Activated T-helper 9 cell treated with anti-CD3 and anti-CD28 coated beads, Interleukin-2, amount 50 U/mL, for 16 hours (primary cell): Measurements from ENCODE around the gene LUC7L3.
A peak's percentile ranks its signal among the peaks of the same experiment; 100 is the strongest.
"Not testable (repeated sequence)": the region's sequence is repeated elsewhere in the genome, so short reads cannot be mapped to it uniquely, and the experiment has no call there.

Experiments used
- DNase-seq: peaks from one replicate; pipeline ENCODE4 v3.0.0-alpha.2; 2020; ENCODE audit warnings: low read depth

Gene LUC7L3

GRCh38 chr17:50686494-50687199 lies 32.8 kb upstream of the LUC7L3 start:
- DNase-seq: no peak

- no peak for DNase-seq
Measured at GRCh38 chr17:50687200-50688066, 32.0 kb upstream of the LUC7L3 start.

- no peak for DNase-seq
Measured at GRCh38 chr17:50688245-50688644, 31.2 kb upstream of the LUC7L3 start.

- no peak for DNase-seq
Measured at GRCh38 chr17:50689251-50689650, 30.2 kb upstream of the LUC7L3 start.

DNA sequence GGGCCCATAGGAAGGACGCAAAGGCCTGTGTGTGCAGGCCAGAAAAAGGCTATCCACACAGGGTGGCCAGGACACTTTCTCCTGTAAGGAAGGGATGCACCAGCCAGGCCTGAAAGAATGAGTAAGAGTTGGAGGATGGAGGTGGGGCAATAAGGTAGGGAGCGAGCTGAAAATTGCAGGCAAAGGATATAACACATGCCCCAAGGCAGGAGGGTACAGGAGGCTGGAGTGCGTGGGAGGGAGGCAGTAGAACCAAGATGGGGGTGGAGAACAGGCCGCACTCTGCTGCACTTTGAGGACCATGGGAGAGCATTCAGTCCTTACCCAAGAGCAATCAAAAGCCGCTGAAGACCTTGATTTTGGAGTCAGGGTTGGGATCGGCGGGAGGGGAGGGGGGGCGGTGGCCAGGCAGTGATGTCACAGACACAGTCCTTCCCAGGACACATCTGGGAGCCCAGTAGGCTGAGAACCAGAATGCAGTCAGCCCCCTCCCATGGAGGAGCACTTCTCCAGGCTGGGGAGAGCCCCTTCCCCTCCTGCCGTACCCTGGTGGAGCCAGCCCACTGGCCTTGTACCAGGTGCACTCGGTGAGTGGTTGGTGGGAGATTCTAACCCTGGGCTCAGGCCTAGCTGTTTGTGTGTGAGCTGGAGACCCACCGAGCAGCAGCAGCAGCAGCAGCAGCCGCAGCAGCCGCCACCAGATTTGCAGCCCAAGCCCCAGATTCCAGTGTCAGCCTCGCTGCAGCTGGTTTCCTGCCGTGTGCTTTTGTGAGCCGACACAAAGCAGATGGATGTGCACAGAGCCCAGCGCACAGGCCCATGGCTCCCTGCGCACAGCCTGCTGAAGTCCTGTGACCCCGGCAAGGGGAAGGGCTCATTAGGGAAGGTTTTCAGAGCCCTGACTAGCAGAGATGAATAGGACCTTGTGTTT lies 29.2 kb upstream of the LUC7L3 start:
- DNase-seq: no peak

DNA sequence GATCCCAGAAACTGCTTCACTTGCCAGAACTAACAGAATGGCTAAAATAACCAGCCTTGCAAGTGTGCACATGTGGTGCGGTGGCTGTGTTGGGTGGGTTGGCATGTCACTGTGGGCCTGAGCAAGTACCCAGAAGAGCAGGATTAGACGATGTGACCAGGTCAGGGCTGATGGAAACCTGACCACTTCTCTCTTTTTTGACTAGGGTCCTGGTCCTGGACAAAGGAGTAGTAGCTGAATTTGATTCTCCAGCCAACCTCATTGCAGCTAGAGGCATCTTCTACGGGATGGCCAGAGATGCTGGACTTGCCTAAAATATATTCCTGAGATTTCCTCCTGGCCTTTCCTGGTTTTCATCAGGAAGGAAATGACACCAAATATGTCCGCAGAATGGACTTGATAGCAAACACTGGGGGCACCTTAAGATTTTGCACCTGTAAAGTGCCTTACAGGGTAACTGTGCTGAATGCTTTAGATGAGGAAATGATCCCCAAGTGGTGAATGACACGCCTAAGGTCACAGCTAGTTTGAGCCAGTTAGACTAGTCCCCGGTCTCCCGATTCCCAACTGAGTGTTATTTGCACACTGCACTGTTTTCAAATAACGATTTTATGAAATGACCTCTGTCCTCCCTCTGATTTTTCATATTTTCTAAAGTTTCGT lies 28.4 kb upstream of the LUC7L3 start:
- DNase-seq: no peak

DNA sequence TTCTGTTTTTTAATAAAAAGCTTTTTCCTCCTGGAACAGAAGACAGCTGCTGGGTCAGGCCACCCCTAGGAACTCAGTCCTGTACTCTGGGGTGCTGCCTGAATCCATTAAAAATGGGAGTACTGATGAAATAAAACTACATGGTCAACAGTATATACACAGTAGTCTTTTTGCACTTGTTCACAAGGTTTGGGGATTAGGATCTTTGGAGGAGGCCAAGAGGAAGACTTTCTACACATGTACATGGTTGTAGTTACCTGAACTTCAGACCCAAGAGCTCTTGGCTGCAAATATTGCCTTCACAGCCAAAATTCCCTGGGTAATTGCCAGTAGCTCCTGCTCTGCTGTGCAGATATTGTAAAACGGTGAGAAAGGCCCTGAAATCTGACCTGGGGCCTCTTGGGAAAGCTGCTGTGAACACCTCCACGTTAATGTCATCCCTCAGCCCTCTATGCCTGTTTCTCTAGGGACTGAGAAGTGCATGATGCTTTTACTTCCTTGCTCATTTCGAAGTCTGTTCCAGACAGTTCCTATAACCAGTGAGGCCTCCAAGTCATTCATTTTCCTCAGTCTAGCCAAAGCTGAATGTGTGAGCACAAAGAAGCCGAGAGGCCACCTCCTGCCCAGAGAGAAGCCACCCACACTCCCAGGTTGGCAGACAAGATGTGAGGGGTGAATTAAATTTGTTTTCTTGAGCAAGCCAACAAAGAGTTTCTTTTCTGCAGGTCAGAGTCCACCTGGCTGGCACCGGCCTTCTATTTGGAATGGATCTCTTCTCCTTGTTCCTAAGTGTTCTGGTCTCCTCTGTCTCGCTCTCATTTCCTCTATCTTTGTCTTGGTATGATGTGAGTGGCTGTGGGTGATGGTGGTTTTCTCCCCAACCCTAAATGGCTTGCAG lies 27.6 kb upstream of the LUC7L3 start:
- no peak for DNase-seq

GRCh38 chr17:50692448-50693035 lies 26.9 kb upstream of the LUC7L3 start:
- no peak for DNase-seq

GRCh38 chr17:50693036-50693682 lies 26.2 kb upstream of the LUC7L3 start:
- no peak for DNase-seq

GRCh38 chr17:50696365-50696879 lies 23.0 kb upstream of the LUC7L3 start:
- no peak for DNase-seq

DNA sequence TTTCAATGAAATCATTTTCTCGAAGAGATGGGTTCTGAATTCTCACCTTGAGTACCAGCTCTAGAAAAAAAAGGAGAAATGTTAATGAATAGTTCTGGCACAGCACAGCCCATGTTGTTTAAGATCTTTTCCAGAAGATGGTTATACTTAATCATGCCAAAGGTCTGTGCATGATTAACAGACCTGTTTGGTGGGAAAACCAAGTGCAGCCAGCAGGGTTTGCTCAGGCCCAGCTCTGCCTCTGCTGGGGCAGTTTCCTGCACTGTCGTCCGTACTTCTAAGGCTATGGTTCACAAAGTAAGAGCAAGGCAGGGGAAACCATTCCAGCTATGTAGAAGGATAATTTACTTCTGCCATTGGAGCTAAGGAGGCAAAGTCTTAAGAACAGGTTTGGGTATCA lies 22.3 kb upstream of the LUC7L3 start:
- DNase-seq: no peak

DNA sequence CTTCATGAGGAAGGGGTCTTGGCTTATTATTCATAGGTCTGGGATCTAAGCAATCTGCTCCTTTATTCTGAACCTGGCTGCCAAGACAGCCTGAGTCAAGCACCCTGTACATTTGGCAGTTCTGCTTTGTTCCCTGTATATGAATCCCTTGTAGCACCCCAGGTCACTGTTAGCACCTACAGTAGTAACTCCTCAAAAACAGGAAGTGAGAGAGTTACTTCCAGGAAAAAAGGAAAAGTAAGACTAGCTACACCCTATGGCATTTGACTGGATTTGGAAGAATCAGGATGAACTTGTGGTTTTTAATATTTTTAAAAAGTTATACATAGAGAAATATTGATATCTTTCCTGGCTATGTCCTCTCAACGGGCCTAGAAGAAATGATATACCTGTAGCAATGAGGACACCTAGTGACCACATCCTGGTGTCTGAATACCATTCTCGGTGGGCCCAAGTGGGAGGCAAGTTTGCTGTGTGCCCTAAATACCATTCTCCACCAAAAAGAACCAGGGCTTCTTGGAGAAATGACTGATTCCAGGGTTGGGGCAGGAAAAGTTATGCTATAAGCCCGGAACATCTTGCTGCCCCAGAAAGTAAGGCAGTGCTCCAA lies 21.6 kb upstream of the LUC7L3 start:
- DNase-seq: no peak

DNA sequence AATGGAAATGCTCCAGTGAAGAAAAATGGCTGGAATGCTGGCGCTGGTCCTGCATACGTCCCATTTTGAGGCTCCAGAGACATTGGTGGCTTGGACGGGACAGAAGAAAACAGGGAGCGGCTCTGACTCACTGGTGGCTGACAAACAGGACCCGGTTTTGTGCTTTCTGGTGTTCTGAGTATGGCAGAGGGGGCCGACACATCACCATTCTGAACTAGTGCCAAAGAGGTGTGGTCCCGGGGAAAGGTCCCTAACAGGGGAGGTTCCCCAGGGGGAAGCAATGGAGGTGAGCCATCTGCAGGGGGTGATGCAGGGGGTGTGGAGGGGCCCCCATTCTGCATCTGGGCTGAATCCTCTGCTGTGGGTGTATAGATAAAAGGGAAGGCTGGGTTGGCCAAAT lies 20.0 kb upstream of the LUC7L3 start:
- DNase-seq: no peak

- DNase-seq: no peak
Measured at GRCh38 chr17:50703162-50703561, 16.2 kb upstream of the LUC7L3 start.

- DNase-seq: peak; percentile 85
Measured at GRCh38 chr17:50707289-50708049, 11.9 kb upstream of the LUC7L3 start, which contains the start of gene ANKRD40. Gene ANKRD40, minus strand, starts transcription at chr17:50707914. Its CDS starts 260 bp downstream, at chr17:50707654.

- no peak for DNase-seq
Measured at GRCh38 chr17:50708050-50709000, 11.1 kb upstream of the LUC7L3 start.

- not testable (repeated sequence) for DNase-seq
Measured at GRCh38 chr17:50709053-50709452, 10.3 kb upstream of the LUC7L3 start.
